HT-29 (cell line): Measurements from ENCODE around the gene WDR27. TPM values are rescaled to one million over a fixed set of nuclear protein-coding genes. Genes with fewer than 3 reads are reported as not detected.

ENCODE experiments used
- DNase-seq: peaks from one replicate; pipeline ENCODE4 v3.0.0-alpha.2; 2015; ENCODE audit warnings: low spot score
- total RNA-seq: library from RNA; depleted of rRNA; stranded (reverse); fragments of >200 nt; shearing (Covaris generic); gene quantifications from 2 replicates; pipeline ENCODE4 v1.2.3, GENCODE V29; 2014; rRNA removed

WDR27 gene
- total RNA-seq, result 38.3 and 44.7 TPM in 2 replicates

DNA sequence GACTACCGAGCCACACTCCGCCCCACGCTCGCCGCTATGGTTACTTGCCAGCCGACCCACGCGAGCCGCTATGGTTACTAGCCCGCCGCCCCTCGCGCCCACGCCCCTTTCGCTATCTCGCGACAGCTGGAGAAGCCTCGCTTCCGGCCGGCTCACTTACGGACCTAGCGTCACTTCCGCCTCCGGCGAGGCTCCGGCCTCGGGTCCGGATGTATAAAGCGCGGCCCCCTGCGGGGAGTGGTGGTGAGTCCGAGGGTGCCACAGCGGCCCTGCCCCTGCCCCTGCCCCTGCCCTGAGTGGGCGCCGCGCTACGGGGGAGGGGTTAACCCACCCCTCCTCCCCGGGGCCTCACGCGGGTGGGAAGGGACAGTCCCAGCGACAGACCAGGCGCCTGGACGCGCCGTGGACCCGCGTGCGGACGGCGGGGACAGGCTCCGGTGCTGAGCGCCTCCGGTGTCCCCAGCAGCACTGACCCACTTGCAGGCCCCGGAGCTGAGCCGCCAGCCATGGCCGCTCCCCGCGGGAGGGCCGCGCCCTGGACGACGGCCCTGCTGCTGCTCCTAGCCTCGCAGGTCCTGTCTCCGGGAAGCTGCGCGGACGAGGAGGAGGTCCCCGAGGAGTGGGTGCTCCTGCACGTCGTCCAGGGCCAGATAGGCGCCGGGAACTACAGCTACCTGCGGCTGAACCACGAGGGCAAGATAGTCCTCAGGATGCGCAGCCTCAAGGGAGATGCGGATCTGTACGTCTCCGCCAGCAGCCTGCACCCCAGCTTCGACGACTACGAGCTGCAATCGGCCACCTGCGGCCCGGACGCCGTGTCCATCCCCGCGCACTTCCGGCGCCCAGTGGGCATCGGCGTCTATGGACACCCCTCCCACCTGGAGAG, at the start of gene WDR27, which contains the start of gene C6orf120:
Gene WDR27, minus strand, starts transcription at position 76 of the 886 bp plus-strand sequence. CDS start 13,024 bp downstream, outside the sequence.
Gene C6orf120, plus strand, starts transcription at position 173 of the 886 bp plus-strand sequence. Its CDS starts 334 bp downstream, at position 507.
- DNase-seq, result peak; percentile 96

DNA sequence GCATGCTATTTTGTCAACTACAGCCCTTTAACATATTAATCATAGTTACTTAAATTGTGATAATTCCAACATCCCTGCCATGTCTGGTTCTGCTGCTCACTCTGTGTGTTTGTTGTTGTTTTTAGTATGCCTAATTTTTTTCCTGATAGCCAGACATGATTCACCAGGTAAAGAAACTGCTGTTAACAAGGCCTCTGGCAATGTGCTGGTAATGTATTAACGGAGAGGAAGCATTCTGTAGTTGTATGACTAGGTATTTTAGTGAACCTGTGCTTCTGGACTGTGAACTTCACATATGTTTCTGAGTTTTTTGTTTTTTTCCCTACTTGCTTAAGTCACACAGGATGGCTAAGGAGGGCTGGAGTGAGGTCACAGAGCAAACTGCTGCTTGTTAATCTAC, 44.7 kb upstream of the WDR27 start:
- DNase-seq, result no peak

GRCh38 chr6:169745405-169745804, 43.6 kb upstream of the WDR27 start:
- no peak for DNase-seq

- no peak for DNase-seq
Observed at GRCh38 chr6:169741344-169741743, 39.5 kb upstream of the WDR27 start.

- DNase-seq, result no peak
Observed at GRCh38 chr6:169738976-169739529, 37.2 kb upstream of the WDR27 start.

DNA sequence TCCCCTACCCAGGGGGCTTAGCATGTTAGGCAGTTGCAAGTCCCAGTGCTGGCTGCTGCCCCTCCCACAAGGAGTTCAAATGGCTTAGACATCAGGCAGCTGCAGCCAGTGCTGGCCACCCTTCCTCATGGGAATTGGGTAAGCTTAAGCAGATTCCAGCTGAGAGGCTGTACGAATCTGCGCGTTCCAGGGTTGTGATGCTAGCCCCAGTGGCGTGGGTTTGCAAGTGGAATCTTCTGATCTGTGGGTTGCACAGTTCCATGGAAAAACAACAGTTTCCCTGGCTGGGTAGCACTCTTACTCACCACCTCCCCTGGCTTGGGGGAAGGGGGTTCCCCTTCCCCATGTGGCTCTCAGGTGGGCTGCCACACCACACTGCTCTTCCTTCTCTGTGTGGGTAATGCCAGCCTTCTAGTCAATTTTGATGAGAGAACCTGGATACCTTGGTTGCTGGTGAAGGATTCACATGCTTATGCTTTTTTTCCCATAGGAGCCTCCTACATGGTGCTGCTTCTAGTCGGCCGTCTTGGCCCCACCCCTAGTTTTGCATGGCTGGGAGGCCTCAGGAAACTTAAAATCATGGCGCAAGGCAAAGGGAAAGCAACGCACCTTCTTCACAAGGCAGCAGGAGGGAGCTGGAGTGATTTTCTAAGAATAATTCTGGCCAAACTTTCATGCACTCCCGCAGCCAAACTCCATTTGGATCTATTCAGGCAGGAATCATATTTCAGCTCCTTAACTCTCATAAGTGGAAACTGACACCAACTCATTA, 36.6 kb upstream of the WDR27 start:
- DNase-seq, result no peak

DNA sequence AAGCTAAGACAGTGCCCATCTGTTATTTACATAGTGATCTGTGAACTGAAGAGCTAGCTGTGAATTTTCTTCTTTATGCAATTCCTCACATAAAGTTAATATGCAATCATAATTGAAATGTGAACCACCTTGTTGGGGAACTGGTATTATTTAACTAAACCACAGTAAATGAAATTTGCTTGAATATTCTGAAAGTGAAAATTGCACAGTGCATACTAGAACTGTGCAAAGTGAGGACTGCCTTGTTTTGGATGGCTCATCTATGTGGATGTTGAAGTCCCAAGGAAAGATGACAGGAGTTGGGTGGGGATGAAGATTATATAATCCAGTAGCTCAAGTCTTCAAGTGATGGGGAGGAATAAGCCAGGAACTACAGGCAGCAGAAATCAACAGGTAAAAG, 28.1 kb upstream of the WDR27 start:
- DNase-seq, result no peak

- no peak for DNase-seq
Observed at GRCh38 chr6:169726963-169727362, 25.1 kb upstream of the WDR27 start.

DNA sequence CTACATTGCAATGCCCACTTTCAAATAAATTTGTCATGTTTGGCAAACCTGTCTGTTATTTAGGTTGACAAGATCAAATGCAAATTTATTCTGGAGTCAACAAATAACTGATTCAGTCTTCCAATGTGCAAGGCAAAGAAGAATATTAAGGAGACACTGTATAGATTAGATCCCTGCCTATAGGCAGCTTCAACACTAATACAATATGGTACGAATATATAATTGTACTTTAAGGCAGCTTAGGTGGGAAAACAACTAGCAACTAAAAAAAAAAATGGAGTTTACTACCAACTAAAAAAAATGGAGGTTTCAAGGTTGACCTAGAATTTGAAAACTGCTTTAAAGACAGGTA, 24.2 kb upstream of the WDR27 start:
- no peak for DNase-seq

GRCh38 chr6:169725125-169726048, 23.6 kb upstream of the WDR27 start:
- peak; percentile 71 for DNase-seq

- no peak for DNase-seq
Observed at GRCh38 chr6:169724494-169725124, 22.8 kb upstream of the WDR27 start, which contains the start of gene PHF10. PHF10 (minus strand) TSS chr6:169724500; CDS start chr6:169723931, 569 bp downstream.

DNA sequence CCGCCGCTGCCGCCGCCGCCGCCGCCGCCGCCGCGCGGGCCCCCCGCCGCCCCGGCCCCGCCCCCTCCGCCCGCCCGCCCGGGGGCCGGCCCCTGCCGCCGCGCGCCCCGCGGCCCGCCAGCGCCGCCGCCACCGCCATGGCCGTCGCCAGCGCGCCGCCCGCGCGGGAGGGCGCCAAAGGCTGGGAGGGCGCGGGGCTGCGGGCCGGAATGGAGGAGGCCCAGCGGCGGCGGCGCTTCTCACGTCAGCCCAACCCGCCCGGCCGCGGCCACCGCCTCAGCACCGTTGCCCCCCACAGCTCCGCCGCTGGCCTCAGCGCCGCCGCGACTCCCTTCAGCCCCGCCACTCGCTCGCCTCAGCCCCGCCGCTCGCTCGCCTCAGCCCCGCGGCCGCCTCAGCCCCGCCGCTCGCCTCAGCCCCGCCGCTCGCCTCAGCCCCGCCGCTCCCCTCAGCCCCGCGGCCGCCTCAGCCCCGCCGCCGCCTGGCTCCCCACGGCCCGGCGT, 22.2 kb upstream of the WDR27 start:
- peak; percentile 27 for DNase-seq

GRCh38 chr6:169723200-169723909, 21.5 kb upstream of the WDR27 start:
- DNase-seq, result peak; percentile 63

- DNase-seq, result peak; percentile 70
Observed at GRCh38 chr6:169722362-169723199, 20.8 kb upstream of the WDR27 start.

DNA sequence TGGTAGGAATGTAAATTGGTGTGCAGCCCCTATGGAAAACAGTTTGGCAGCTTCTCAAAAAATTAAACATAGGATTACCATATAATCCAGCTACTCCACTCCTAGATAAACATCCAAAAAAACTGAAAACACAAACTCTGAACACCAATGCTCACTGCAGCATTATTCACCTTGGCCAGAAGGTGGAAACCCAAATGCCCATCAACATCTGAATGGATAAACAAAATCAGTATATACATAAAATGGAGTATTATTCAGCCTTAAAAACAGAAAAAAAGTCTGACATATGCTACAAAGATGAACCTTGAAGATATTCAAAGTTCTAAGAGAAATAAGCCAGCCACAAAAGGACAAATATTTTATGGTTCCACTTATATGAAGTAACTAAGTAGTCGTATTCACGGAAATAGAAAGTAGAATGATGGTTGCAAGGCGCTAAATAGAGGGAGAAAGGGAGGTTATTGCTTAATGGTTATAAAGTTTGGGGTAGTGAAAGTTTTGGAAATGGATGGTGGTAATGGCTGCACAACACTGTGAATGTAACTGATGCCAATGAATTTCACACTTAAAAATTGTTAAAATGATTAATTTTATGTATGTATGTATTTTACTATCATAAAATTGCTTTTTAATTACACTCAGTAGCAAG, 18.5 kb upstream of the WDR27 start:
- DNase-seq, result no peak

DNA sequence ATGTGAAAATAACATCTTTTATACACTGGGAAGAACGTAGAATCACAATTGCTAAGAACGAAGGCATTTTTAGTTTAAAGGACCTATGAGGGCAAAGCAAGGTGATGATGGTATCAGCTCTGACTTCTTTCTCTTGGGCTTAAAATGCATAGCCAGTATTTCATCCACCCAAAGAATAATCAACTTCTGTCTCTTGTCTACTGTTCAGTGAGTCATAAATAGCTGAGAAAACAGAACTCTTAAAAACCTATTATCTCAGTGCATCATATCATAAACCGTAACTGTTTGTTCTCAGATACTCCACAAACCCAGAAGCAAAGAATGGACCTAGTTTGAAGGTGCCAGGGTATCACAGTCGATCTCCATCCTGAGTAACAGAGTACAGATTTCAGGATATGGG, 17.3 kb upstream of the WDR27 start:
- DNase-seq, result no peak

DNA sequence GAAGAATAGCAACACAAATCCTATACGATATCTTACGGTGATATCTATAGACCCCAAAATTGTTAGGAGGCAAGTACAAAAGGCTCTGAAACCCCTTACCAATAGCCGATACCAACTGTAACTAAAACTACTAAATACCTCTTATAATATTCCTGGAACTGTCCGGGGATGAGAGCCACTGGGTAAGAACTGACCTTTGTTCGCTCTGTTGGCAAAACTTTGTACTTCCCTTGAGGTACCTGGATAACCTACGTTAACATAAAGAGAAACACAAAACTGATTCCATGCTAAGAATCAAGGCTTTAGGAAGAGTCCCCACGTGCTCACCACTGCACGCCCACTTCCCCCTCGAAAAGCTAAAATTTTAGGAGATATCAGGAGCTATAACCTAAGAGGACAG, 12.8 kb upstream of the WDR27 start:
- DNase-seq, result no peak

DNA sequence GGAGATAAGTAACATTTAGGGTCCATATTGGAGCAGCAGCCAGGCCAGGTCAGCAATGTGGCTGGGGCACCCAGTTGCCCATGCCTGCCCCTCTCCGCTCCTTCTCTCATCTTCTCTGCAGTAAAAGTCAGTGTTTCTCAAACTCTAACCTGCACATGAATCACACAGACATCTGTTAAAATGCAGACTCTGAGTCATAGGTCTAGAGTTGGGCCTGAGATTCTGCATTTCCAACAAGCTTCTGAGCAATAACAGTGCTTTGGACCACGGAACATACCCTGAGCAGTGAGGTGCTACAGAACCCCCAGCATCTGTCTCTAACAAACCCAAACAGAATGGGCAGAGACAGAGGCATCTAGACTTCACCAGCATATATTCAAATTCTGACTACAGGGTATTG, 12.3 kb upstream of the WDR27 start:
- no peak for DNase-seq
